ENCODE measurements around the gene STAP1.

The STAP1 gene

DNA sequence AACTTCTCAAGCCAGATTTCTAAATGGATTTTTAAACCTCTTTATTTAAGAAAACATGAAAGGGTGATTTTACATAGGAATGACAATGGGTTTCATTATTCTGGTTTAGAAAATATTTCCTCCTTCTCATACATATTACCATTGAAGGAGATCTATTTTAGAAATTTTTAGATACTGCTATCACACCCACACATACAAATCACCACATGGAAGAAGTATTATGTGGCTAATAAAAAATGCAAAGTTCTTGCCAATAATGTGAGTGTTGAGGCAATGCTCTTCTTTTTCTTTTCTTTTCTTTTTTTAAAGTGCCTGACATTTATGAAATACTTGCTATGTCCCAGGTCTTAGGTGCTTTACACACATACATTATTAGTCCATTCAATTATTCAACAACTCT is 6.8 kb downstream of the STAP1 start:
- DNase-seq = no peak

DNA sequence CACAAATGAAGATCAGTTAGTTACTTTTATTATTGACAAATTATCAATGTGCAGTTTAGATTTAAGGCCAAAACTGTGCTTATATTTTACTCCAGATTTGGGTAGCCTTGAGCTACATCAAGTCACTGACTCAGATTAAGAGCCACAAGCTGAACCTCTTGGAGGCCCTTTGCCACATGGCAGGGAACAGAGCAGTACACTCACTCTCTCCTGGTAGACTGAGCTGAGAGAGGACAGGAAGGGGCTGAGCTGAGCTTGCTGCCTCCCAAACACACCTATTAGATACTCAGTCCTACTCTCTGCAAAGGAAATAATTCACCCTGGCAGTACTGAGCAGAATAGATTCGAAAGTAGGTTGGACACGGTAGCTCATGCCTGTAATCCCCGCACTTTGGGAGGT is 7.8 kb downstream of the STAP1 start:
- DNase-seq = no peak

DNA sequence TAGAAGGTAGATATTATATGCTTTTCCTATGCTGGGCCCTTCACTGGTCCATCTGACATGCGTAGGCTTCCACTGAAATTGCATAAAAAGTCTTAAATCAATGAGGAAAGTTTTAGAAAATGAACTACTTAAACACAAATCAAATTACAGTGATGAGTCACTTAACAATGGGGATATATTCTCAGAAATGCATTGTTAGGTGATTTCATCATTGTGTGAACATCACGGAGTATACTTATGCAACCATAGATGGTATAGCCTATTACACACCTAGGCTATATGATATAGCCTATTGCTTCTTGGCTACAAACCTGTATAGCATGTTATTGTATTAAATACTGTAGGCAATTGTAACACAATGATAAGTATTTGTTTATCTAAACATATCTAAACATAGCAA is 10.3 kb downstream of the STAP1 start:
- no peak for DNase-seq

DNA sequence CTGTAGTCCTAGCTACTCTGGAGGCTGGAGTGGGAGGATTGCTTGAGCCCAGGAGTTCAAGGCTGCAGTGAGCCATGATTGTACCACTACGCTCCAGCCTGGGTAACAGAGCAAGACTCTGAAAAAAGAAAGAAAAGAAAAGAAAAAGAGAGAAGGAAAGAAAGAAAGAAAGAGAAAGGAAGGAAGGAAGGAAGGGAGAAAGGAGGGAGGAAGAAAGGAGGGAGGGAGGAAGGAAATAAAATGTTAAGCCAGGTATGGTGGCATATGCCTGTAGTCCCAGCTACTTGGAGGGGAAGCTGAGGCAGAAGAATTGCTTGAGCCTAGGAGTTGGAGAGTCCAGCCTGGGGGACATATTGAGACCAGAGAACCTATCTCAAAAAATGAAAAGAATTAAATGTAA is 12.0 kb downstream of the STAP1 start:
- no peak for DNase-seq

DNA sequence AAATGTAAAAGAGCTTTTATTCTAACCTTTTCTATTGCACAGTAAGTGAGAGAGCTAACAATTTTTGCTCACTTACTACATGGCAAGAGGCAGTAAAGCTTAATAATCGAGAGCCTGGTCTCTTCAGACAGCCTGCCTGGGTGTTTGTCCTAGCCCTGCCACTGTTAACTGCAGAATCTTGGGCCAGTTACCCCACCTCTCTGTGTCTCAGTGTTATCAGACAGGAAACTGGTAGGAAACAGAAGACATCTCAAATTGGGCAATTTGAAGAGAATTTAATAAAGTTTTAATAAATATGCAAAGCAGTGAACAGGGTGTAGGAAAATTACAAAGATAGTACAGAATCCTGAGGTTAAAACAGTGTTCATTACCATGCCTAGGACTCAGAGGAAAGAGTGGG is 13.4 kb downstream of the STAP1 start:
- DNase-seq = no peak

DNA sequence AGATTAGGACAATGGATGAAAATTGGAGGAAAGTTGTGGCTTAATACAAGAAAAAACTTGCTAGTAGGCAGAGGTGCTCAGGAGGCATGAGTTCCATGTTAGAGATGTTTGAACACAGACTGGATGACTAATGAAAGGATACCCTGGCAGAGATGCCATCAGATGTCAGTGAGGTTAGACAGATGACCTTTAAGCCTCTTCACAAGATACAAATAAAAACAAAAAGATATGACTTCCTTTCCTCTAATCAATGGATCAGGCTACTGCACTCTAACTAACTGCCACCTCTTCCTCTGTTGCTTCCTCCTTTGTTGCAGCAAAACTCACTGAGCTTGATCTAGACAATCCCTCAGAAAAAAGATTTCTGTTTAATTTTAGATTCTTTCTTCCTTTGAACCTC is 14.7 kb downstream of the STAP1 start:
- no peak for DNase-seq

DNA sequence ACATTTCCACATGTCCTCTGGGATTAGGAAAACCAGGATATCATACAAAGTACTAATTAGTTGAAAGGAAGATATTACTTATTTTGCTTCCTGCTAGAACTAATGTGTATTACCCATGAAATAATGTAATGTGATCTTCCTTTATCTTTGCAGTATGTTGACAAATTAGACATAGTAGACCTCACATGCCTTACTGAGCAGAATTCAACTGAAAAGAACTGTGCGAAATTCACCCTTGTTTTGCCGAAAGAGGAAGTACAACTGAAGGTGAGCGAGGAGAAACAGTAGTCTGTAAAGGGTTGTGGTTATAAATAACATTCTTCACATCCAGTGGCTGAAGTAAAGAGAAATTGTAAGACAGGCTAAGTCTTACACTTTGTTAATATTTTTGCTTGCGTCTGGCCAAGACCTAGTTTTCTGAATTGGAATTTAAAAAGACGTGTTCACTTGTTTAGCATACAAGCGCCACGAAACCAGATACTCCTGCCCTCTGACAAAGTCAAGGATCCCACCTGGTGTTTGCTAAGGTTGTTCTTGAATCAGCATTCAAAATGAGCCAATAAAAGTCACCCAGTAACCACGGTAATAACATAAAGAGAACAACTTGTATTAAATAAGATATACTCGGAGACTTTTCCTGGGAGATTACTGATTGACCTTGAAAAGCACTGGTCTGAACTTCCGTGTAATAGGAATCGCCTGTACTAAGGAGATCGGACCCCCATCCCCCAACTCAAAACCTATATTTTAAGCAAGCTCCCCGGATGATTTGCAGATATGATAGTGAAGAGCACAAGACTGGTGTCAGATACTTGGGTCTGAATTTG is 16.9 kb downstream of the STAP1 start:
- no peak for DNase-seq

DNA sequence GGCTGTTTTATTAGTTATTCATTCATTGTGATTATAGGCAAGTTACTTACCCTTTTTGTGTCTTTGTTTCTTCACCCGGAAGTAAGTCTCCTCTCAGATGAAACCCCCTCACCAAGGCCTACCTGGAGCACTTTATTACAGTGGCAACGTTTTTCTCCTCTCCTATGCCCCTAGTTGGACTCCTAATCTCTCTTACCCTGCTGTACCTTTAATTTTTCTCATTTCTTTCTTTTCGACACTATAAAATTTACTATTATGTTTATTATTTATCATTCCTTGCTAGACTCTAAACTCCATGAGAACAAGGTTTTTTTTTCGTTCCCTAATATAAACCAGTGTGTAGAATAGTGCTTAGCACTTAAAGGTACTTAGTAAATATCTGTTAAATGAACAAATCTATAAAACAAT is 17.5 kb downstream of the STAP1 start:
- no peak for DNase-seq

DNA sequence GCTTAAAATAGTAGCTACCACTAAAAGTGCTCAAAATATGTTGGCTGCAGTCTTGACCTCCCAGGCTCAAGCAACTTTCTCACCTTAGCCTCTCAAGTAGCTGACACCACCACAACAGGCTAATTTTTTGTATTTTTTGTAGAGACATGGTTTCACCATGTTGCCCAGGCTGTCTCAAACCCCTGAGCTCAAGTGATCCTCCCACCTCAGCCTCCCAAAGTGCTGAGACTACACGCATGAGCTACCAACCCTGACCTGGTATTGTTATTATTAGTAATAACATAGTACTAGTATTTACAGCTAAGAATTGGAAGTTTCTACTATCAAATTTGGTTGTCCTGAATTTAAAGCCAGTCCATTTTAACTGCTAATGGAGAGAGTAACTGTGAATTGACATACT is 18.0 kb downstream of the STAP1 start:
- DNase-seq = no peak

DNA sequence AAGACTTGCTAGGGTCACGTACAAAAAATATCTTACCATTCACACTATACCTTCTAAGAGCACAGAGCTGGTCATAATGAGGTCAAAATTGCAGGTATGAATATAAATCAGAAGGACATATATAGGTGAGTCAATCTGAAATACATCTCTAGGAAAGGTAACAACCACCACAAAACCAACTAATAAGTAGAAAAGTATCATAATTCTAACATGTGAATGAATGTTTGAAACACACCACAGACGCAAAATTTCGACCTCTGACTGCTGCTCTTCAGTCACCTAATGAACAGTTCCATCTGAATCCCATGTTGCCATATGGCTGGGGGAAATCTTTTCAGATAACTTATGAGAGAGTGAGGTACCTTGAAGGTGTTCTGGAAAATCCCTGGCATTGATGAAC is 22.1 kb downstream of the STAP1 start:
- DNase-seq = no peak

DNA sequence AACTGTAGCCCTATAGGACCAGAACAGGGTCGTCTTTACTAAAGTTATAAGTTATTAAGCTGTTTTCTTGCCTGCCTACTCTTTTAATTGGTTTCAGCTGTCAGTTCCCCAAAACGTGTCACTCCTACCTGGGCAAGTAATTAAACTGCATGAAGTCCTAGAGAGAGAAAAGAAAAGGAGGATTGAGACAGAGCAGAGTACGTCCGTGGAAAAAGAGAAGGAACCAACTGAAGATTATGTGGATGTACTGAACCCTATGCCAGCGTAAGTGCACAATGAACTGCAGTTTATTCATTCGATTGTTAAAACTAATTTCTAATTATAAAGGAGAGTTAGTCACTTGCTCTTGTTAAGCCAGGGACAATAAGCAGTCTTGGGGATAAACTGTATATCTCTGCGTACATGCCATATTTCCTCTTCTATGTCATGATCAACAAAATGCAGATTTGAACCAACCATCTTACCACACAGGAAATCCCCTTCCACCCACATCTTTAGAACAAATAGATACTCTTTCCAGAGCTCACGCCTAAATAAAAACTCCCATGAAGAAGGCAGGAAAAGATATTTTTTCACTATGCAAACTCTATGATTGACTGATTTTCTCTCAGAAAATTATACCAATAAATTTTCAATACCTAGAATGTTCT is 22.8 kb downstream of the STAP1 start:
- DNase-seq = no peak

DNA sequence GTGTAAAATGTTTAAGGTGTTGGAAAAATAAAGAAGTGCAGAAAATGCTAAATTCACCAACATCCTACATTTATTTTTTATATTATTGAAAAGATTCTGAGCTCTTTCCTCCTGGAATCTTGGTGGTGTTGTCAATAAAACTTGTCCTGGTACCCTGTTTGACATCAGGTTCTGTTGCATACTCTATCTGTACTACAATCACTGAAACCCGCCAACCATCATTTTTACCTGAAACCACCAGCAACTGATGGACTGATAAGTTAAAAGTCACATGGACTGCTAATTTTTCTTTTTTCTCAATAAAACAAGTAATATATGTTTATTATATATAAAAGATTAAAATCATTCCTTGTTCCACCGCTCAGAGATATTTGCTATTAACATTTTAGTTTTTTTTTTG is 23.4 kb downstream of the STAP1 start:
- no peak for DNase-seq

DNA sequence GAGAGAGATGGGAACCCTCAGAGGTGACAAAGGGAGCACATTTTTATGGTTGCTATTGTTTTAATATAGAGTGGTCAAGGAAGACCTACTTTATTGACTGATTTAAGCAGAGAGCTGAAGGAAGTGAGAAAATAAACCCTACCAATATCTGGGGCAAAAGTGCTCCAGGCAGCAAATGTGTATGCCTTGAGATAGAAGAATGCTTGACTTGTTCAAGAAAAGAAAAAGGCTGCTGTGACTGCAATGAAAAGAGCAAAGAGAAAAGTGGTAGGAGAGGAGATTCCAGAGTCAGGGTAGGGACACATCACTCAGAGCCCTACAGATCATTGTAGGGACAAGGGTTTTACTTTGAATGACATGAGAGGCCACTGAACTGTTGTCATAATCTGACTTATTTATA is 26.0 kb downstream of the STAP1 start:
- DNase-seq = no peak

DNA sequence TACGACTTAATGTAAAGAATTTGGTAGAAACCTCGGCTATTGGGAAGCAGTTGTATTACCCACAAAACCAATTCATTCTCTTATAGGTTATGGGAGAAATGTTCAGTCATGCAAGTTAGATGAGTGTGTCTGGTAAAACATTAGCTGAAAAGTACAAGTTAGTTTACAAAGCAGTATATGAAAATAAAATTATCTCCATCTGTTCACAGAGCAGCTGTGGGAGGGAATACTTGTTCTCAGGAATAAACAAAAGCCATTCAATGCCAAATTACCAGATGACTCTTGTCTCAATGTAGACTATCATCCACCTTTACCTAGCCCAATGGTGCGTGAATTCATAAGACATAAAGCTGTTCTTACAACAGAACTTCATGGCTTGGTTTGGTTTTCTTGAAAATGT is 28.6 kb downstream of the STAP1 start:
- DNase-seq = no peak

DNA sequence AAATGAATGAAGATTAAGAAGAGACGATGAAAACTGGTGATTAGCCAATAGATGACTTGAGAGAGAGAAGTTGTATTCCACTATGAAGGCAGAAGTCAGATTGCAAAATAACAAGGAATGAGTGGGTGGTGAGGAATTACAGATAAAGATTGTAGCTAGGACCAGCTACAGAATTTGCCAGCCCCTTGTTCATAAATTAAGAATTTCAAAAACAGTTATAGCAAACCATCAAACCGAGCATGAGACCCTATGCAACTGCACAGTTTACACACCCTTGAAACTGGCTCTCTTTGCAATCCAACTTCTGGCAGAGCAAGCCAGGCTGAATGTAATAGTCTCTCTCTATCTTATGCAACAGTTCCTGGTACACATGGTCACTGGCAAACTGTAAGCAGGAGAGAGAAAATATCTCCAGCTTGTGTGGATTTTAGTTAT is 35.2 kb downstream of the STAP1 start:
- DNase-seq = no peak

DNA sequence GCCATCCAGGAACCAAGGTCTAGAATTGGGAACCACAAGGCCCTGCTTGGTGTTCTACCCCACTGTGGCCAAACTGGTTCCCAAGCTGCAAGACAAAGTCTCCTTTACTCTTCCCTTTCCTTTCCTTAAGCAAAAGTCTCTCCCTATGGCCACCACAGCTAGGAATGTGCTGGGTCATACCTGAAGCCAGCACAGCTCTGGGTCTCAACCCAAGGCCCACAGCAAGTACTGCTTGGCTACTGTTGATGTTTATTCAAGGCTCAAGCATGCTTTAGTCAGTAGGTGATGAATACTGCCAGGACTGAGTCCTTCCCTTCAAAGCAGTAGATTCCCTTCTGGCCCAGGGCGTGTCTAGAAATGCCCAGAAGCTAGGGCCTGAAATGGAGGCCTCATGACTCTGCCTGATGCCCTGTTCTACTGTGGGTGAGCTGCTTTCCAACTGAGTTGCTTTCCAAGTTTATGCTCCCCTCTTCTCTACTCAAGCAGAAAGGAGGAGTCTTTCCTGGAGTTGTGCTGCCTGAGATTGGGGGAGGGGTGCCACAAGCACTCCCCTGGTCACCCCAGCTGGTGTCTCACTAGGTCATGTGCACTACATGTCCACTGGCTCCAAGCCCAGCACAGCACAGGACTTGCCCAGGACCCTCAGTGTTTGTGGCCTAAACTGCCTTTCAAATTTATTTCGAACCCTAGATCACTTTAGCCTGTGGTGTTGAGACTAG is 44.9 kb downstream of the STAP1 start:
- no peak for DNase-seq

DNA sequence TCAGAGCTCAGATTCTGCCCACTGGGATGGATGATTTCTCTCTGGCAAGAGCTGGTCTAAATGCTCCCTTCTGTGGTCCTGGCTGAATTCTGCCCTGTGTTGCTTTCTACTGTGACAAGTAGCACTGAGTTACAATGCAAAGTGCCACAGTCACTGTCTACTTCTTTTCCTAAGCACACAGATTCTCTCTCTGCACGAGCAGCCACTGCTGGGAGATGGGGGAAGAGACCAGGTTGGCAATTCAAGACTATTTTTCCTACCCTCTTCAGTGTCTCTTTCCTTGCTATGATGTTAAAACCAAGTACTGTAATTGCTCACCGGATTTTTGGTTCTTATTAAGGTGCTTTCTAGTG is 45.5 kb downstream of the STAP1 start:
- no peak for DNase-seq

DNA sequence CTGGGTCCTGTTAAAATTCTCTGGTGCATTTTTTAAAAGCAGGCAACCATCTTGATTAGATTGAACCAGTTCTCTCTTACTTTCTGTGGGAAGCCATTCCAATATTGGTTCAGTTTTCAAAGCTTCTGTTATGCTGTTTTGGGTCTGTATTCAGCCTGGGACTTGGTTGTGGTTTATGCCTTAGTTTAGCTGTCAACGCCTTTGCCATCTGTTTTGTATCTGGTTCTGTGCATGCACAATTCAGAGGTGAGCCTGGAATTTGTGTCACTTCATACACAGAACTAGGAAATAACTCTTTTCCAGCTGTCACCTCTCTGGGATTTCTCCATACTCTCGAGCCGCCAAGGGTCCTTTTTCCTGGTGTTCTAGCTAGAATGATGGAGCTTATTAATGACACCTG is 46.2 kb downstream of the STAP1 start:
- DNase-seq = no peak

DNA sequence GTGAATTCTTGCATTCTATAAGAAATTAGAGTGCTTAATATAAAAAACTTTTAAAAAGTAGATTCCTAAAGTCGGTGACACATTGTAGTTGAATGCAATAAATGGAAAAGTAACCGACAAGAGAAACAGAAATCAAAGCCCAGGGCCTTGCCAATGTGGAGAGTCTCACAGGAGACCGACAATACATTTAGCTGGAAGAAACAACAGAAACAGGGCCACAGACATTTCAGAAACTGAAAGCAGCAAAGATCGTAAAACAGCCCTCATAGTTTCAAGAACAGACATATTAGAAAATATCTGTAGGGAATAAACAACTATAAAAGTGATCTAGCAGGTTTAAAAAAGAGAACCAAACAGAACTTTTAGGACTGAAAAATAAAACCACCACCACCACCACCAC is 49.5 kb downstream of the STAP1 start:
- no peak for DNase-seq

DNA sequence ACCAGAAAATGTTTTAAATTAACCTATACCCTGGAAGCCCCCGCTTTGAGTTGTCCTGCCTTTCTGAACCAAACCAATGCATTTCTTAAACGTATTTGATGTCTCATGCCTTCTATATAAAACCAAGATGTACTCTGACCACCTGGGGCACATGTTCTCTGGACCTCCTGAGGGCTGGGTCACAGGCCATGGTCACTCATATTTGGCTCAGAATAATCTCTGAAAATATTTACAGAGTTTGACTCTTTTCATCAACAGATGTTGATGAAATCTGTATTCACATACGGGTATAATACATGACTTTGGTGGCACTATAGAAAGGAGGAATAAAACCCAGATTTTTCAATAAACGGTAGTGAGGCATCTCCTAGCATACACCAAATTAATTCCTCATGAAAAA is 55.7 kb downstream of the STAP1 start:
- no peak for DNase-seq

DNA sequence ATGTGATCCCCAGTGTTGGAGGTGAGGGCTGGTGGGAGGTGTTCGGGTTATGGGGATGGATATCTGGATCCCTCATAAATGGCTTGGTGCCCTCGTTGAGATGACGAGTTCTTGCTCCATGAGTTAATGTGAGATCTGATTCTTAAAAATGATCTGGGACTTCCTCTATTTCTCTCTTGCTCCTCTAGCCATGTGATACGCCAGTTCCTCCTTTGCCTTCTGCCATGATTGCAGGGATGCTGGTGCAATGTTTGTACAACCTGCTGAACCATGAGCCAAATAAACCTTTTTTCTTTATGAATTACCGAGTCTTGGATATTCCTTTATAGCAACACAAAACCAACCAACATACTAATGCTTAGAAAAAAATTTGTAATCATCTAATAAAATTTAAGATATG is 56.6 kb downstream of the STAP1 start:
- no peak for DNase-seq

DNA sequence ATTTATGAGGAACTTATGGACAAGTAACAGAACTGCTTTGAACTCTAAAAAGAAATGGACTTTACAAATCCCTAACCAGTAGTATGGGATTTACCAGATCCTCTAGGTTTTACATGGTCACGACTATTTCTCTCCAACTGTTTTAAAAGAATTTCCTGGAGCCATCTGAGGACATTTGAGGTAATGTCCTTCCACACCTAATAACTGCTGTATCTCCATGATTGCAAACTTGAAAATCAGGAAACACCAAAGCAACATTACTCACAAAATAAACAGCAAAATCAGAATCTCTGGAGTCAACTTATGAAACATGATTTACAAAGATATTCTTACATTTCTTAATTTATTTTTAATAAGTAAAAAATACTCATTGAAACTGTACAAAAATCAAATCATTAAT is 58.0 kb downstream of the STAP1 start:
- DNase-seq = no peak

DNA sequence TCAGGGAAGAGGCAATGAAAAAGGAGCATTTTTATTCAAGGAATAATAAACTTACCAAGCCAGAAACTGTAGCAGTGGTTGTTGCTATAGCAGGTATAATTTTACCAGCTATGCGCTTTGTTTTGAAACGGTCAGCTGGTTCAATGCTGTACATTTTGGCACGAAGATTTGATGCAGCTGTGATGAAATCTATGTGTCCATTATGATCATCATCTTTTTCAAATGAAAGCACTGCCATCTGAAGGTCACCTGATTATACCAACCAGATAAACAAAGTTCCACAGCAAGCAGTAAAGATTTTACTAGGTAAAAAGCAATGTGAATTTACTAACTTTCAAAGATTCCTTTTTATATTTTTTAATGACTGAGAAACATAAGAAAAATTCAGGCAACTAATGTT is 66.4 kb downstream of the STAP1 start:
- no peak for DNase-seq

DNA sequence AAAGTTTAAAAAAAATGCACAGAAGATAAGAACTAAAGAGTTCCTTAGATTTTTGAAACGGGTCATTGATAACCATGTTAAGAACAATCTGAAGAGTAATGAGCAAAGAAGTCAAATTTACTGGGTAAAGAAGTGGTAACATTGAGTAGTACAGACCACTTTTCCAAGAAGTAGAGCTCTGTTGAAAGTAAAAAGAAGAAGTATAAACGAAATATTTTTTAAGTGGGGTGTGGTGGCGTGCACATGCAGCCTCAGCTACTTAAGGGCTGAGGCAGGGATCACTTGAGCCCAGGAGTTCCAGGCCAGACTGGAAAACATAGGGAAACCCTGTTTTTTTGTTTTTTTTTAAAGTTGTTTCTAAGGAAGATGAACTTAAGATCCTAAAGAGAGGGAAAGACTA is 74.0 kb downstream of the STAP1 start:
- no peak for DNase-seq
